ENCODE data around the gene DGKH.

GRCh38 chr13:42136518-42136917 is 88.1 kb downstream of the DGKH start:
- no peak for TF ChIP-seq CTCF (IDR thresholded peaks at IDR 0.05; ENCODE audit: poor library complexity, severe bottlenecking)
- no peak for TF ChIP-seq REST (IDR thresholded peaks at IDR 0.05; ENCODE audit: borderline replicate concordance)
- TF ChIP-seq EZH2 (IDR thresholded peaks at IDR 0.05; ENCODE audit: borderline replicate concordance, insufficient read depth, low read length, poor library complexity, severe bottlenecking) = no peak
- no peak for TF ChIP-seq MXI1 (conservative IDR thresholded peaks at IDR 0.05; ENCODE audit: poor library complexity, severe bottlenecking)
- TF ChIP-seq POLR2AphosphoS5 (IDR thresholded peaks at IDR 0.05) = no peak
- TF ChIP-seq SMC3 (conservative IDR thresholded peaks at IDR 0.05; ENCODE audit: poor library complexity) = no peak
- no peak for TF ChIP-seq EP300 (conservative IDR thresholded peaks at IDR 0.05; ENCODE audit: poor library complexity, severe bottlenecking)
- TF ChIP-seq RAD21 (conservative IDR thresholded peaks at IDR 0.05) = no peak
- TF ChIP-seq TAF1 (IDR thresholded peaks at IDR 0.05; ENCODE audit: low read depth) = no peak

Measured in neural cell (in vitro differentiated cells).